GM12872 (cell line): ENCODE measurements around the gene CTDSP2.

Experiments used
- CTCF ChIP-seq: IDR thresholded peaks from 3 replicates; pipeline ENCODE4 v1.5.1; 2011; ENCODE audit warnings: low read depth, mild to moderate bottlenecking, low read length, moderate library complexity; ENCODE audit not compliant: insufficient read depth

Gene CTDSP2

GRCh38 chr12:57807285-57807684 is 39.2 kb downstream of the CTDSP2 start:
- no peak for TF ChIP-seq CTCF

GRCh38 chr12:57806677-57807076 is 39.9 kb downstream of the CTDSP2 start:
- no peak for TF ChIP-seq CTCF

GRCh38 chr12:57803319-57803893 is 43.1 kb downstream of the CTDSP2 start:
- peak; percentile 78 for TF ChIP-seq CTCF

- no peak for TF ChIP-seq CTCF
Observed at GRCh38 chr12:57802607-57803006, 43.9 kb downstream of the CTDSP2 start.

- TF ChIP-seq CTCF: no peak
Observed at GRCh38 chr12:57800965-57801364, 45.6 kb downstream of the CTDSP2 start.

GRCh38 chr12:57797933-57798332 is 48.6 kb downstream of the CTDSP2 start:
- TF ChIP-seq CTCF: no peak

- TF ChIP-seq CTCF: no peak
Observed at GRCh38 chr12:57796996-57797395, 49.5 kb downstream of the CTDSP2 start.
